ENCODE results near the gene HDAC4. TPM values are rescaled to one million over a fixed set of nuclear protein-coding genes. Genes with fewer than 3 reads are reported as not detected.

The HDAC4 gene
- total and polyA plus RNA-seq, 2 of the 8 experiments (the other 6 are each of a cell fraction or from before 2014, with no cell fraction given), result 15.4 to 31.5 TPM

DNA sequence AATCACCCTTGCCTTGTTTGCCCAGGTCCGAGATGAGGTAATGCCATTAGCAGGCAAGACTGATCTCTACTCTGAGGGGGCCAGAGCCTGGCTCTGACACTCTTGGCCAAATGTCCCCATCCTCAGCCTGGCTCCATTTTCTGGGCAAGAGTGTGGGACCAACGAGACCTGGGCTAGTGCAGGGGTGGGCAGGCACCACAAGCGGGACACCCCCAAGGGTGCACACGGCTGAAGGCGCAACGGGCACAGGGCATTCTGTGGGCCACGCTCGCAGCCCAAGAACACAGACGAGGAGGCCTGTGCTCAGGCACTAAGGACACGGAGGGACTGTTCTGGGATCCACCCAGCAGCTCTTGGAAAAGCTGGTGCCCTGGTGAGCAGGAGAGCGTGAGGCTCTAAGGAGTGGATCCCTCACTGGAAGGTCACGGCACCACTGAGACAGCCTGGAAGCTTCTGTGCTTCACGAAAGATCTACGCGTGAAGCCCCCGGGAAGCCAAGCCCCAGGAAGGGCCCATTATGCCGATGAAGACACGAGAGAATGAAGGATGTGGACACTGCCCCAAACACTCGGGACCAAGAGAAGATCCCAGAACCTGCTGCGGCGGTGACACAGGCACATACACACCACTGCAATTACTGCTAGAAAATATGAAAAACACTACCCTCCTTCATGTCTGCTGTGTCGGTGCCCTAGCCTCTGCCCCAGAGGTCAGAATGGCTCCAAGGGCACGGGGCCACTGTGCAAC is 138.2 kb downstream of the HDAC4 start (continued):
- TF ChIP-seq, protein P1, sequence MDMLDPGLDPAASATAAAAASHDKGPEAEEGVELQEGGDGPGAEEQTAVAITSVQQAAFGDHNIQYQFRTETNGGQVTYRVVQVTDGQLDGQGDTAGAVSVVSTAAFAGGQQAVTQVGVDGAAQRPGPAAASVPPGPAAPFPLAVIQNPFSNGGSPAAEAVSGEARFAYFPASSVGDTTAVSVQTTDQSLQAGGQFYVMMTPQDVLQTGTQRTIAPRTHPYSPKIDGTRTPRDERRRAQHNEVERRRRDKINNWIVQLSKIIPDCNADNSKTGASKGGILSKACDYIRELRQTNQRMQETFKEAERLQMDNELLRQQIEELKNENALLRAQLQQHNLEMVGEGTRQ (IDR thresholded peaks at IDR 0.05; ENCODE audit: low read length), result no peak
- no peak for TF ChIP-seq SP4 (IDR thresholded peaks at IDR 0.05; ENCODE audit: low read length)
- TF ChIP-seq RFX5 (IDR thresholded peaks at IDR 0.05; ENCODE audit: borderline replicate concordance, low read depth, low read length), result no peak
- no peak for TF ChIP-seq KDM1A (IDR thresholded peaks at IDR 0.05; ENCODE audit: borderline replicate concordance, low read length)
- no peak for TF ChIP-seq POLR2A (IDR thresholded peaks at IDR 0.05; ENCODE audit: control extremely low read depth in 1 of 2, low read depth in 2 of 2, low read length in 2 of 2)
- no peak for TF ChIP-seq CTBP2 (IDR thresholded peaks at IDR 0.05; ENCODE audit: borderline replicate concordance, insufficient read depth, insufficient read length, low read length)

Data from H1 (cell line).